ENCODE data around the gene ROR1. TPM values are rescaled to one million over a fixed set of nuclear protein-coding genes. Genes with fewer than 3 reads are reported as not detected.
A peak's percentile ranks its signal among the peaks of the same experiment; 100 is the strongest.

ROR1 gene
- total RNA-seq, 3 donors from 2014 or later: 3.1 to 19.8 (median 3.4) TPM

DNA sequence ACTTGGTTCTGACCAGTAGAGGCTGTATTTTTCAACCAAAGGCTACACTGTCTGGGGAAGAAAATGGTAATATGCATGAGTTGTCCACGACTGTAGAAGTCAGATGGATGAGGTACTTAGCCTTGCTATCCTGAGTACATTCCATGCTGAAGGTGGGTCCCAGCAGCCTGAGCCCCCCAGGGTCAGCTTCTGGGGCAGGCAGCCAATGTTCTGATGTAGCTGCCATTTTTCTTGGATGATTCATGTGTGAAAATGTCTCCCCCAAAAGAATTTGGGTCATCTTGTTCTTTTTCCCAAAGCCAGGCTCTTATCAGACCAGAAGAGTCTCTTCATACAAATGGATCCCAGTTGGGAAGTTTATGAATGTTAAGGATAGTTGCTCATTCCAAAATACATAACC is 257.4 kb downstream of the ROR1 start:
- intact Hi-C loops (cut with DNase I, micrococcal nuclease): no loop called here
- DNase-seq (no peak), ATAC-seq (no peak)
- TF ChIP-seq, protein P1, sequence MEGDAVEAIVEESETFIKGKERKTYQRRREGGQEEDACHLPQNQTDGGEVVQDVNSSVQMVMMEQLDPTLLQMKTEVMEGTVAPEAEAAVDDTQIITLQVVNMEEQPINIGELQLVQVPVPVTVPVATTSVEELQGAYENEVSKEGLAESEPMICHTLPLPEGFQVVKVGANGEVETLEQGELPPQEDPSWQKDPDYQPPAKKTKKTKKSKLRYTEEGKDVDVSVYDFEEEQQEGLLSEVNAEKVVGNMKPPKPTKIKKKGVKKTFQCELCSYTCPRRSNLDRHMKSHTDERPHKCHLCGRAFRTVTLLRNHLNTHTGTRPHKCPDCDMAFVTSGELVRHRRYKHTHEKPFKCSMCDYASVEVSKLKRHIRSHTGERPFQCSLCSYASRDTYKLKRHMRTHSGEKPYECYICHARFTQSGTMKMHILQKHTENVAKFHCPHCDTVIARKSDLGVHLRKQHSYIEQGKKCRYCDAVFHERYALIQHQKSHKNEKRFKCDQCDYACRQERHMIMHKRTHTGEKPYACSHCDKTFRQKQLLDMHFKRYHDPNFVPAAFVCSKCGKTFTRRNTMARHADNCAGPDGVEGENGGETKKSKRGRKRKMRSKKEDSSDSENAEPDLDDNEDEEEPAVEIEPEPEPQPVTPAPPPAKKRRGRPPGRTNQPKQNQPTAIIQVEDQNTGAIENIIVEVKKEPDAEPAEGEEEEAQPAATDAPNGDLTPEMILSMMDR (IDR thresholded peaks at IDR 0.05): no peak
- no peaks in the 10 kb centered on the region for H3K4me1 ChIP-seq (ENCODE audit: low read depth)
- no peaks in the 10 kb centered on the region for H3K36me3 ChIP-seq (ENCODE audit: low read depth)
- H3K4me3 ChIP-seq: no peak overlapping the region
- no peaks in the 10 kb centered on the region for H3K9me3 ChIP-seq

DNA sequence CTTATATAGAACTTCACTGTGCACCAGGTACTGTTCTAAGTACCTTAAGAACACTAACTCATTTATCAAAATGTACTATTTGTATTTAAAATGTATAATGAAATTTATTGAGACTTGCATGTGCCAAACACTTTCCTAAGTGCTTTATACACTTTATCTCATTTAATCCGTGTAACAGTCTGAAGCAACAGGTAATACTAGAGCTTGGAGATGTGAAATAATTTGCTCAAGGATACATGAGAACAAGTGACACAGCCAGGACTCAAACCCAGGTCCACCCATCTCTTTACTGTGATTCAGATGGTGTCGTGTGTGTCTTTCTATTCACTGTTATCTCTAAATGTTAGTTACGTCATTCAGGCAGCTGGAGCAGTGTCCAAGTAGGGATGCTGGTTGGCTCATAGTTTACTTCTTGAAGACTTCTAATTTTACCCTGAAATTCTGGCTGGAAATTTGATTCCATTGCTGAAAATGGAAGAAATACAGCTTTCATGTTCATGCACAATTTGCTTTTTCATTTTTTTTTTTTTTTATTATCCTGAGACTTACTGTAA is 259.9 kb downstream of the ROR1 start:
- intact Hi-C loops (cut with DNase I, micrococcal nuclease): no loop called here
- H3K9me3 ChIP-seq: no peaks in the 10 kb centered on the region
- H3K4me3 ChIP-seq: no peak overlapping the region
- no peaks in the 10 kb centered on the region for H3K4me1 ChIP-seq (ENCODE audit: low read depth)
- H3K36me3 ChIP-seq (ENCODE audit: low read depth): no peaks in the 10 kb centered on the region
- DNase-seq: peak in 1 of 3 donors; percentile 6
- ATAC-seq: no peak
- TF ChIP-seq, protein P1 (IDR thresholded peaks at IDR 0.05): no peak

DNA sequence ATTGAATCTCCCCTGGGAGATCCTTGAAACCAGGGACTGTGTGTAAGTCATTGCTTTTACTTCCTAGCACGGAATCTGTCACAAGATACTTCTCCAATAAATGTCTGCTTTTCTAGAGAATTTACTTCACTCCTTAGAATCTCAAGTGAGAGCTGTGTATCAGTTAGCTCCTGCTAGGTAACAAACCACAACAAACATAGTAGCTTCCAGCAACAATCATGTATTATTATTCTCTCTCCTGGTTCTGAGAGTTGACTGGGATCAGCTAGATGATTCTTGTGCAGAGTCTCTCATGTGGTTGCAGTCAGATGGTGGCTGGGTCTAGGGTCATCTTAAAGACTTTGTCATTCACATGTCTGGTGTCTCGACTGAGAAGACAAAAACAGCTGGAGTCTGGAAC is 262.7 kb downstream of the ROR1 start:
- TF ChIP-seq, protein P1 (IDR thresholded peaks at IDR 0.05): no peak
- Histone ChIP-seq H3K4me1 (ENCODE audit: low read depth) (no peaks in the 10 kb centered on the region), H3K9me3 (no peaks in the 10 kb centered on the region), H3K36me3 (ENCODE audit: low read depth) (no peaks in the 10 kb centered on the region), H3K4me3 (no peak overlapping the region)
- intact Hi-C loops (cut with DNase I, micrococcal nuclease): no loop called here
- no peak for ATAC-seq
- DNase-seq: no peak

DNA sequence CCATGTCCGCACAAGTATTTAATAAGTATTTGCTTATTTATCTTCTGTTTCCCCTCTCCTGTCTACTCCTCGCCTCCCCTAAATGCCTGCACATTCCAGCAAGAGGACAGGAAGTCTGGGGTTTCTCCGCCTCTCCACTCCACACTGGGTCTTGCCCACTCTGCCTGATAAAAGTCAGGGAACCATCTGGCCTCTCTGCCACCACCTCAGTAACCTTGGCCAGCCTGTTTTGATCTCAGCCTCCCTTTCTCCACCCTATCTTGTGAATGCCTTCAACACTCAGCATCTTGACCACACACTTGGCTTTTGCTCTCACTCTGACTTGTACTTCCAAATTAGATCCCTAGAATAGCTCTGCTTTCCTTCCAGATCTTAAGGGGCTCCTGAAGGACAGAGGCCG is 264.3 kb downstream of the ROR1 start:
- ATAC-seq: no peak
- TF ChIP-seq, protein P1 (IDR thresholded peaks at IDR 0.05): no peak
- H3K4me1 ChIP-seq (ENCODE audit: low read depth): no peaks in the 10 kb centered on the region
- no peak overlapping the region for H3K4me3 ChIP-seq
- H3K36me3 ChIP-seq (ENCODE audit: low read depth): no peaks in the 10 kb centered on the region
- H3K9me3 ChIP-seq: no peaks in the 10 kb centered on the region
- intact Hi-C loops (cut with DNase I, micrococcal nuclease): no loop called here
- DNase-seq: no peak

DNA sequence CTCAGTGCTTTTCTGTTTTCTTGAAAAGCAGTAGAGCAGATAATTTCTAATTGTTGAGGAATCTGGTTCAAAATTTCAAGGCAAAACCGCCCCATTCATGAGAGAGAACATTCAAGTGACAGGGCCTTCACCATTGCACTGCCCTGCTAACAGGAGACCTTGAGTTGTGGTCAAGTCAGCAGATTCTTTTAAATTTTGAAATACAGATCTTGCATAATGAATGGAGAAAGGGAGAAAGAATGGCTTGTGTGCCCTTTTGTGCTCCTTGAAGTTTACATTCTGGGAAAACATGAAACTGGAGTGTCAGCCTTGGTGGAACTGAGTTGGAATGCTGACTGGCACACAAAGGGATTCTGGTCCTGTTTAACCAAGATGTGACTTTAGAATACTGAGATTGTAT is 265.1 kb downstream of the ROR1 start:
- TF ChIP-seq, protein P1 (IDR thresholded peaks at IDR 0.05): no peak
- Histone ChIP-seq H3K4me1 (ENCODE audit: low read depth) (no peaks in the 10 kb centered on the region), H3K9me3 (no peaks in the 10 kb centered on the region), H3K36me3 (ENCODE audit: low read depth) (no peaks in the 10 kb centered on the region), H3K4me3 (no peak overlapping the region)
- DNase-seq (no peak), ATAC-seq (no peak)
- intact Hi-C loops (cut with DNase I, micrococcal nuclease): no loop called here

DNA sequence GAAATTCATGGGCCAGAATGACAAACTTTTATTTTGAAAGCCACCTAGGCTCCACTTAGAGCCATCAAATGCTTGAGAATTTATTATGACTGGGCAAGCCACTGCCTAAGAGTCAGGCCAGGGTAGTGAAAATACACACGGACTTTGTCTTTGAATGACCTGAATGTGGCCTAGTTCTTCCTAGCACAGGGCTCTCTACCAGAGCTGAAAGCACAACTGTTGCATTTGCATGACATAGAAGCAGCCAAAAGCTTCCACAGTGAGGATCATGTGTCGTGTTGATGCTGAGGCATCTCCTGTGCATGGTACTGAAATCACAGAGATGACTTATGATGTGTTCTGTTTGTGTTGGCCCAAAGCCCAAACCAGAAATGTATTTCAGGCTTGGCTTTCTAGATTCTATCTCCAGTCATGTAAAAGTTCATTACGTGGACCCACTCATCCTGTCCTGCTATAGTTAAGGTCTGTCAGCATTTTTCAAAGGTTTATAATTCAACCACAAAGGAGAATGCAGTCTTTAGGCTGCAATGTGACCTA is 265.6 kb downstream of the ROR1 start:
- peak in 1 of 3 donors; percentile 10 for DNase-seq

More for the DNA sequence above, 265.6 kb downstream of the ROR1 start:
- peak; percentile 27 for ATAC-seq
- Histone ChIP-seq H3K36me3 (ENCODE audit: low read depth) (no peaks in the 10 kb centered on the region), H3K4me3 (no peak overlapping the region), H3K4me1 (ENCODE audit: low read depth) (no peaks in the 10 kb centered on the region), H3K9me3 (no peaks in the 10 kb centered on the region)
- TF ChIP-seq, protein P1 (IDR thresholded peaks at IDR 0.05): no peak
- intact Hi-C loops (cut with DNase I, micrococcal nuclease): no loop called here

Data from mucosa of descending colon (tissue), 3 donors.